Trophoblast cell (in vitro differentiated cells and primary cell): ENCODE results near the gene SREBF1.

Experiments
- DNase-seq, 2 donors: peaks; one replicate each; pipeline ENCODE4 v3.0.0-alpha.2; 2016
- H2AFZ ChIP-seq: 2 replicates; pipeline ENCODE4 v1.6.1; 2013; ENCODE audit warnings: low read length, moderate library complexity, mild to moderate bottlenecking; ENCODE audit not compliant: insufficient read depth, poor library complexity
- H2AK5ac ChIP-seq: 2 replicates; pipeline ENCODE4 v1.6.1; 2013; ENCODE audit warnings: mild to moderate bottlenecking, low read length
- H2BK120ac ChIP-seq: 2 replicates; pipeline ENCODE4 v1.6.1; 2013; ENCODE audit warnings: low read length, mild to moderate bottlenecking, moderate library complexity; ENCODE audit not compliant: insufficient read depth, poor library complexity
- H2BK12ac ChIP-seq: 2 replicates; pipeline ENCODE4 v1.6.1; 2013; ENCODE audit warnings: mild to moderate bottlenecking, low read length, moderate library complexity
- H2BK5ac ChIP-seq: 2 replicates; pipeline ENCODE4 v1.6.1; 2013; ENCODE audit warnings: low read length, low read depth, moderate library complexity, mild to moderate bottlenecking; ENCODE audit not compliant: poor library complexity
- H3K14ac ChIP-seq: 2 replicates; pipeline ENCODE4 v1.6.1; 2013; ENCODE audit warnings: mild to moderate bottlenecking, low read length
- H3K18ac ChIP-seq: 2 replicates; pipeline ENCODE4 v1.6.1; 2013; ENCODE audit warnings: mild to moderate bottlenecking, low read length
- H3K23ac ChIP-seq: 2 replicates; pipeline ENCODE4 v1.6.1; 2013; ENCODE audit warnings: low read length
- H3K27ac ChIP-seq: 2 replicates; pipeline ENCODE4 v1.5.1; 2013; ENCODE audit warnings: low read depth, mild to moderate bottlenecking, inconsistent platforms, low read length, moderate library complexity
- H3K27me3 ChIP-seq: 2 replicates; pipeline ENCODE4 v1.6.1; 2013; ENCODE audit warnings: inconsistent platforms, mild to moderate bottlenecking, low read length, moderate library complexity; ENCODE audit not compliant: insufficient read depth
- H3K36me3 ChIP-seq, 2 experiments: 1 replicate in 1 of 2; 2 replicates in 1 of 2; pipeline ENCODE4 v1.6.1; 2013; ENCODE audit warnings: low read length in 2 of 2, mild to moderate bottlenecking in 2 of 2, moderate library complexity in 1 of 2; ENCODE audit not compliant: insufficient read depth in 2 of 2, control insufficient read depth in 1 of 2
- H3K4ac ChIP-seq: 2 replicates; pipeline ENCODE4 v1.6.1; 2013; ENCODE audit warnings: low read depth, mild to moderate bottlenecking, low read length, moderate library complexity
- H3K4me1 ChIP-seq, 2 experiments: 1 replicate in 1 of 2; 2 replicates in 1 of 2; pipeline ENCODE4 v1.6.1; 2013; ENCODE audit warnings: low read length in 2 of 2, mild to moderate bottlenecking in 2 of 2, moderate library complexity in 1 of 2; ENCODE audit not compliant: insufficient read depth in 2 of 2, control insufficient read depth in 1 of 2
- H3K4me2 ChIP-seq: 2 replicates; pipeline ENCODE4 v1.6.1; 2013; ENCODE audit warnings: inconsistent platforms, mild to moderate bottlenecking, low read length, moderate library complexity
- H3K4me3 ChIP-seq: 2 replicates; pipeline ENCODE4 v1.5.1; 2013; ENCODE audit warnings: mild to moderate bottlenecking, low read depth, low read length, inconsistent platforms
- H3K79me1 ChIP-seq: one replicate; pipeline ENCODE4 v1.6.1; 2013; ENCODE audit warnings: low read length
- H3K79me2 ChIP-seq: 2 replicates; pipeline ENCODE4 v1.6.1; 2013; ENCODE audit warnings: low read length, mild to moderate bottlenecking; ENCODE audit not compliant: control insufficient read depth, insufficient read depth, poor library complexity
- H3K9ac ChIP-seq: 2 replicates; pipeline ENCODE4 v1.6.1; 2013; ENCODE audit warnings: mild to moderate bottlenecking, low read length
- H3K9me3 ChIP-seq: 2 replicates; pipeline ENCODE4 v1.6.1; 2013; ENCODE audit warnings: low read depth, mild to moderate bottlenecking, control low read depth, inconsistent platforms, low read length; ENCODE audit not compliant: insufficient read depth
- H4K12ac ChIP-seq: 2 replicates; pipeline ENCODE4 v1.6.1; 2013; ENCODE audit warnings: low read depth, mild to moderate bottlenecking, low read length, moderate library complexity
- H4K8ac ChIP-seq: 2 replicates; pipeline ENCODE4 v1.6.1; 2013; ENCODE audit warnings: low read depth, mild to moderate bottlenecking, low read length, moderate library complexity
- H4K91ac ChIP-seq: one replicate; pipeline ENCODE4 v1.6.1; 2013; ENCODE audit warnings: low read depth, mild to moderate bottlenecking, low read length, moderate library complexity
- WGBS: extraction: QIAGEN DNeasy Blood & Tissue Kit; methylation state at CpG from one replicate; pipeline ENCODE4 v1.1.7; 2013; ENCODE audit warnings: missing lambda C conversion rate; ENCODE audit not compliant: insufficient read length, insufficient coverage; ENCODE audit errors: extremely low coverage; 5-methylcytosine and 5-hydroxymethylcytosine counted together

SREBF1 gene

DNA sequence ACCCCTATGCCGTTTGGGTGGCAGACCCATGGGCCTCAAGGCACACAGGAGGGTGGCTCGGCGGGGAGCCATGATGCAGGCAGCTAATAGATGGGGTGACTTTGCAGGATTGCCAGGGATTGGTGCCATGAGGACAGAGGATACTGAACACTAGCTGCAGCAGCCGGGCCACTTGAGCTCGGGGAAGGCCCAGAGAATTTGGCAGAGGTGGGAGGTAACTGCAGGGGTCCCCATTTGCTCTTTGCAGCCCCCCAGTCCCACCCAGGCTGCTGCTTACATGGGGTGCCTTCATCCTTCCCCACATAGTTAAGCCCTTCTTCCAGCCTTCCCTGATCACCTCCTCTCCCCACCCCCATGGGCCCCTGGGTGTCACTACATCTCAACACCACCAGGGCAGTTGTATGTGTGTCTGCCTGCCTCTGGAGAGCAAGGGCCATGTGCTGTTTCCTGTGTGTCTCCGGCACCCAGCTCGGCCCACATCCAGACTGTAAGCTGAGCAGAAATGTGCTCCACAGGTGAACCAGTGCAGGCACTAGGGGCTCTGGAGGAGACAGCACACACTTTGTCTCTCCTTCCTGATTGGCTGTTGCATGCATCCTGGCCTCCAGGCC lies 52.0 kb downstream of the SREBF1 start:
- no peak overlapping the region for H2BK5ac ChIP-seq
- no peak overlapping the region for H4K8ac ChIP-seq
- H3K4me1 ChIP-seq = peaks cover 38 to 41% of the 10 kb centered on the region in 2 experiments
- H3K36me3 ChIP-seq = no peaks in the 10 kb centered on the region
- no peak overlapping the region for H3K23ac ChIP-seq
- H3K4ac ChIP-seq = no peak overlapping the region
- no peak overlapping the region for H2AK5ac ChIP-seq
- no peak overlapping the region for H2AFZ ChIP-seq
- H4K91ac ChIP-seq = no peak overlapping the region
- H3K4me2 ChIP-seq = peak overlapping the region; percentile 96
- no peak overlapping the region for H2BK120ac ChIP-seq
- peak; percentile 22 to 35 for DNase-seq
- peaks cover 2% of the 10 kb centered on the region for H3K9me3 ChIP-seq
- H2BK12ac ChIP-seq = no peak overlapping the region
- peaks cover 28% of the 10 kb centered on the region for H3K79me1 ChIP-seq
- WGBS = no CpG with 5 or more reads among the region's 7 CpGs
- no peak overlapping the region for H4K12ac ChIP-seq
- no peak overlapping the region for H3K14ac ChIP-seq
- no peak overlapping the region for H3K4me3 ChIP-seq
- peaks cover 6% of the 10 kb centered on the region for H3K79me2 ChIP-seq
- H3K9ac ChIP-seq = no peak overlapping the region
- H3K27ac ChIP-seq = no peak overlapping the region
- H3K27me3 ChIP-seq = no peaks in the 10 kb centered on the region
- H3K18ac ChIP-seq = peak overlapping the region; percentile 28

DNA sequence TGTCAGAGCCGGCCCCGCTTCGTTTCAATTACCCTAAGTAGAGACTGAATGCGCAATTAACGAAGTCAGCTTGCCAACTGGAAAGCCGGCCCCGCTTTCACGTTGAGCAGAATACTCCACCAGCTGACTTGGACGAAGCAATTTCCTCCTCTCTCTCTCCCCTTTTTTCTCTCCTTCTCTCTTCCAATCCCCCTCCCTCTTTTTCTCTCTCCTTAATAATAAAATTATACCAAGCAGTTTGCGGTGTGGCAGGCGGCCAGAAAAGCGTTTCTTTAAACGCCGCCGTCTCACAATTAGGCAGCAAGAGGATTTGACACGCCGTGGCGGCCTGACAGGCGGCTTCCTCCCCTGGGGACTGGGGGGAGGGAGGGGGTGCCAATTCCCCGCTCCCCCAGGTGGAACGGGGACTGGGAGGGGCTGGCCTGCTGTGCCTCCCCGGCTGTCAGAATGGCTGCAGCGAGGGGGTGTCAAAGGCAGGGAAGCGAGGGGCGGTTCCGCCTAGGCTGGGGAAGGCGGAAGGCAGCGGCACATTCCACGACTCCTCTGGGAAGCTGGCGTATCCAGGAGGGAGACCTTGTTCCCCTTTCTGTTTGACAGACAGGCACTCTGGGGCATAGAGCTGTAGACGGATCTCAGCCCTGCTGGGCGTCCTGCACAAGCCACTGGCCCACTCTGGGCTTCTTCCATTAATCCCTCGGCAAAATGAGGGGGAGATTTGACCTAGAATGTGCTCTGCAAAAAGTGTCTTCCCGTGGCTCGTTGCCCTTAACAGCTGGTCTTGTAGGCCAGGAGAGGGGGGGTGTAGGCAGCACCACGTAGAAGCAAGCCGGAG lies 52.7 kb downstream of the SREBF1 start:
- H3K23ac ChIP-seq = no peak overlapping the region
- peaks cover 8% of the 10 kb centered on the region for H3K79me2 ChIP-seq
- H3K9me3 ChIP-seq = peaks cover 2% of the 10 kb centered on the region
- peak overlapping the region; percentile 4 for H4K91ac ChIP-seq
- peak overlapping the region; percentile 96 for H3K4me2 ChIP-seq
- WGBS = no CpG with 5 or more reads among the region's 37 CpGs
- no peak overlapping the region for H3K9ac ChIP-seq
- no peak overlapping the region for H4K8ac ChIP-seq
- peak overlapping the region; percentile 42 for H2BK5ac ChIP-seq
- H3K4me1 ChIP-seq = peaks cover 45% of the 10 kb centered on the region in 2 experiments
- H3K36me3 ChIP-seq = no peaks in the 10 kb centered on the region
- no peak overlapping the region for H2AK5ac ChIP-seq
- no peak for DNase-seq
- no peak overlapping the region for H2AFZ ChIP-seq
- no peak overlapping the region for H2BK120ac ChIP-seq
- H3K27me3 ChIP-seq = no peaks in the 10 kb centered on the region
- H3K27ac ChIP-seq = peak overlapping the region; percentile 70
- no peak overlapping the region for H4K12ac ChIP-seq
- H3K18ac ChIP-seq = peak overlapping the region; percentile 43
- no peak overlapping the region for H2BK12ac ChIP-seq
- peak overlapping the region; percentile 19 for H3K14ac ChIP-seq
- H3K4me3 ChIP-seq = peak overlapping the region; percentile 10
- H3K79me1 ChIP-seq = peaks cover 31% of the 10 kb centered on the region
- H3K4ac ChIP-seq = peak overlapping the region; percentile 3

GRCh38 chr17:17783116-17783824 lies 53.5 kb downstream of the SREBF1 start:
- Histone ChIP-seq H3K4me3 (peak overlapping the region; percentile 66), H2BK5ac (peak overlapping the region; percentile 70), H3K79me1 (peaks cover 32% of the 10 kb centered on the region), H3K4me2 (peak overlapping the region; percentile 96), H3K18ac (peak overlapping the region; percentile 72), H2BK12ac (no peak overlapping the region), H2AFZ (no peak overlapping the region), H4K91ac (peak overlapping the region; percentile 86), H3K27me3 (no peaks in the 10 kb centered on the region), H3K27ac (peak overlapping the region; percentile 70), H3K79me2 (peaks cover 8% of the 10 kb centered on the region), H3K14ac (no peak overlapping the region), H3K4ac (peak overlapping the region; percentile 3), H3K9me3 (peaks cover 2% of the 10 kb centered on the region), H4K8ac (peak overlapping the region; percentile 35), H3K4me1 (peaks cover 51 to 53% of the 10 kb centered on the region in 2 experiments), H3K9ac (peak overlapping the region; percentile 57), H2BK120ac (no peak overlapping the region), H2AK5ac (no peak overlapping the region), H3K36me3 (no peaks in the 10 kb centered on the region), H3K23ac (no peak overlapping the region), H4K12ac (peak overlapping the region; percentile 45)
- no CpG with 5 or more reads among the region's 75 CpGs for WGBS
- DNase-seq = peak in 1 of 2 donors; percentile 39

DNA sequence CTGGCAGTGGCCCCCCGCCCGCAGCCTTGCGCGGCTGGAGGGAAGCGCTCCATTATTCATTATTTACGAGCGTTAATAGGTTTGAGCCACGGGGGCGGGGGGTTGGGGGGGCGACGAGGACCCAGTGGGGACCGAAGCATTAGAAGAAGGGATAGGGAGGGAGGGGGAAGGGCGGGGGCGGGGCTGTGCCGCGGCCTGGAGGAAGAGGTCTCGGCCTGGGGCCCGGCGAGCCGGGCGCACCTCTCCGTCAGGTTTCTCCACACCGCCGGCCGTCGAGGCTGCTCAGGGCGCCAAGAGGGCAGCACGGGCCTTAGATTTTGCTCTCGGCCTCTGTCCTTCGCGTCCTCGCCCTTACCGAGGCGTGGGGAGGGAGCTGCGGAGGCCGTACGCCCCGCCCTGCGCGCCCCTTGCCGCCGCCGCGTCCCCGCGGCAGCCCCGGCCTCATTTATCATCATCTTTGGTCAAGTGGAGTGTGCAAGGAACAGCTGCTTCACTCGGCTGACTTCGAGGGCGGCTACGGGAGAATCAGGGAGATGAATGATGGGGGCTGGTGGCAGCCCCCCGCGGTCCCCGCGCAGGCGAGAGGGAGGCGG lies 54.2 kb downstream of the SREBF1 start:
- peaks cover 32% of the 10 kb centered on the region for H3K79me1 ChIP-seq
- H4K91ac ChIP-seq = peak overlapping the region; percentile 90
- H3K4ac ChIP-seq = peak overlapping the region; percentile 75
- peak overlapping the region; percentile 86 for H2BK120ac ChIP-seq
- H2BK12ac ChIP-seq = no peak overlapping the region
- no CpG with 5 or more reads among the region's 57 CpGs for WGBS
- H3K4me2 ChIP-seq = peak overlapping the region; percentile 96
- no peak overlapping the region for H3K23ac ChIP-seq
- peaks cover 8% of the 10 kb centered on the region for H3K79me2 ChIP-seq
- H4K8ac ChIP-seq = peak overlapping the region; percentile 79
- peak overlapping the region; percentile 93 for H3K18ac ChIP-seq
- peaks cover 56 to 57% of the 10 kb centered on the region in 2 experiments for H3K4me1 ChIP-seq
- H3K36me3 ChIP-seq = no peaks in the 10 kb centered on the region
- H3K4me3 ChIP-seq = peak overlapping the region; percentile 74
- H3K9ac ChIP-seq = peak overlapping the region; percentile 79
- no peaks in the 10 kb centered on the region for H3K27me3 ChIP-seq
- no peak for DNase-seq
- peaks cover 2% of the 10 kb centered on the region for H3K9me3 ChIP-seq
- peak overlapping the region; percentile 91 for H3K14ac ChIP-seq
- H3K27ac ChIP-seq = peak overlapping the region; percentile 93
- peak overlapping the region; percentile 56 for H2AFZ ChIP-seq
- H4K12ac ChIP-seq = peak overlapping the region; percentile 34
- H2AK5ac ChIP-seq = no peak overlapping the region
- H2BK5ac ChIP-seq = peak overlapping the region; percentile 70
